HepG2 (cell line): ENCODE data around the gene ESF1.

ENCODE experiments used
- FOXJ3 ChIP-seq: sonication (generic); formaldehyde crosslinking; IDR thresholded peaks from 2 replicates; pipeline ENCODE4 v1.4.0; 2020; ENCODE audit warnings: missing genetic modification reagents, mild to moderate bottlenecking, borderline replicate concordance
- GTF2F1 ChIP-seq: fragments of 150-350 bp; IDR thresholded peaks from 2 replicates; pipeline ENCODE4 v1.6.1; 2014; ENCODE audit warnings: low read length
- LCORL ChIP-seq, 2 experiments: fragments of 450-650 bp in 1 of 2; sonication (generic) in 1 of 2; formaldehyde crosslinking in 1 of 2; IDR thresholded peaks; 2 replicates each; pipeline versions ENCODE4 v1.5.0 to v1.6.1; 2017 to 2020; ENCODE audit warnings: antibody characterized with exemption in 1 of 2, missing genetic modification reagents in 1 of 2
- POLR2A ChIP-seq, 2 experiments: IDR thresholded peaks; 2 replicates each; pipeline ENCODE4 v1.6.1; 2011; ENCODE audit warnings: low read depth in 2 of 2, low read length in 2 of 2, mild to moderate bottlenecking in 1 of 2, moderate library complexity in 1 of 2; ENCODE audit not compliant: insufficient read depth in 1 of 2
- SMC3 ChIP-seq: IDR thresholded peaks from 2 replicates; pipeline ENCODE4 v1.6.1; 2011; ENCODE audit warnings: low read length, improper control_type of control experiment
- ZNF20 ChIP-seq: sonication (generic); formaldehyde crosslinking; IDR thresholded peaks from 2 replicates; pipeline ENCODE4 v1.4.0; 2020; ENCODE audit warnings: mild to moderate bottlenecking, moderate library complexity, missing genetic modification reagents
- ZNF333 ChIP-seq: sonication (generic); formaldehyde crosslinking; IDR thresholded peaks from 2 replicates; pipeline ENCODE4 v1.4.0; 2020; ENCODE audit warnings: mild to moderate bottlenecking, missing genetic modification reagents, borderline replicate concordance
- ZNF766 ChIP-seq: sonication (generic); formaldehyde crosslinking; IDR thresholded peaks from 2 replicates; pipeline ENCODE4 v1.5.0; 2020; ENCODE audit warnings: missing genetic modification reagents, borderline replicate concordance
- ZSCAN12 ChIP-seq: sonication (generic); formaldehyde crosslinking; IDR thresholded peaks from 2 replicates; pipeline ENCODE4 v1.9.0; 2021; ENCODE audit warnings: mild to moderate bottlenecking, missing genetic modification reagents
- TF ChIP-seq, protein P1 (sequence below): sonication (generic); formaldehyde crosslinking; IDR thresholded peaks from 2 replicates; pipeline ENCODE4 v1.8.0; 2022; ENCODE audit warnings: mild to moderate bottlenecking, missing genetic modification reagents
- TF ChIP-seq, protein P2 (sequence below): sonication (generic); formaldehyde crosslinking; IDR thresholded peaks from 2 replicates; pipeline ENCODE4 v1.4.0; 2020; ENCODE audit warnings: mild to moderate bottlenecking, missing genetic modification reagents

DNA sequence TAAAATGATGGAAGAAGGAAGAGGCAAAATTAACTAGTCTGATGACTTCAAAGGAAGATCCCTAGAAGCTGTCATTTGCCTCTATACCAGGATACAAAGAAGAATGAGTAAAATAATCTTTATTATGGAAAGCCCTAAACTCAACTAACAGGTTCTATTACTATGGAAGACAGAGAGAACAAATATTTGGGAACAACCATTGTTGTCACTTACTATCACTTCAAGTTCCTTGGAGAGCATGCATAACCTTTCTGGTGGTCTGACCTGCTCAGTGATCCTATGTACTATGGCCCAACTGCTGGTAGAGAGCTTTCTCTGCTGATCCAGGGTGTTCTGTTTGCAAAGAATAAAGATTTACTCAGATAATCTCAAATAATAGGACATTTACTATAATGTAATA is 83.2 kb downstream of the ESF1 start:
- TF ChIP-seq, protein P1, sequence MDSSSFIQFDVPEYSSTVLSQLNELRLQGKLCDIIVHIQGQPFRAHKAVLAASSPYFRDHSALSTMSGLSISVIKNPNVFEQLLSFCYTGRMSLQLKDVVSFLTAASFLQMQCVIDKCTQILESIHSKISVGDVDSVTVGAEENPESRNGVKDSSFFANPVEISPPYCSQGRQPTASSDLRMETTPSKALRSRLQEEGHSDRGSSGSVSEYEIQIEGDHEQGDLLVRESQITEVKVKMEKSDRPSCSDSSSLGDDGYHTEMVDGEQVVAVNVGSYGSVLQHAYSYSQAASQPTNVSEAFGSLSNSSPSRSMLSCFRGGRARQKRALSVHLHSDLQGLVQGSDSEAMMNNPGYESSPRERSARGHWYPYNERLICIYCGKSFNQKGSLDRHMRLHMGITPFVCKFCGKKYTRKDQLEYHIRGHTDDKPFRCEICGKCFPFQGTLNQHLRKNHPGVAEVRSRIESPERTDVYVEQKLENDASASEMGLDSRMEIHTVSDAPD (CRISPR knock-in tag) = no peak
- no peak for TF ChIP-seq ZSCAN12 (CRISPR knock-in tag)
- no peak for TF ChIP-seq ZNF20
- TF ChIP-seq POLR2A (IDR thresholded peaks at IDR 0.05; ENCODE audit: insufficient read depth in 1 of 2, low read depth in 2 of 2, low read length in 2 of 2) = no peak
- no peak for TF ChIP-seq GTF2F1
- no peak for TF ChIP-seq FOXJ3 (CRISPR knock-in tag)
- no peak for TF ChIP-seq ZNF333 (CRISPR knock-in tag)
- no peak for TF ChIP-seq SMC3
- TF ChIP-seq ZNF766 (CRISPR knock-in tag) = no peak
- TF ChIP-seq, protein P2, sequence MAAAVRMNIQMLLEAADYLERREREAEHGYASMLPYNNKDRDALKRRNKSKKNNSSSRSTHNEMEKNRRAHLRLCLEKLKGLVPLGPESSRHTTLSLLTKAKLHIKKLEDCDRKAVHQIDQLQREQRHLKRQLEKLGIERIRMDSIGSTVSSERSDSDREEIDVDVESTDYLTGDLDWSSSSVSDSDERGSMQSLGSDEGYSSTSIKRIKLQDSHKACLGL (CRISPR knock-in tag) = no peak
- no peak for TF ChIP-seq LCORL (IDR thresholded peaks at IDR 0.05)
- no peak for TF ChIP-seq LCORL (CRISPR knock-in tag; IDR thresholded peaks at IDR 0.05)
